ENCODE measurements around the gene CIDEC.

CIDEC gene

DNA sequence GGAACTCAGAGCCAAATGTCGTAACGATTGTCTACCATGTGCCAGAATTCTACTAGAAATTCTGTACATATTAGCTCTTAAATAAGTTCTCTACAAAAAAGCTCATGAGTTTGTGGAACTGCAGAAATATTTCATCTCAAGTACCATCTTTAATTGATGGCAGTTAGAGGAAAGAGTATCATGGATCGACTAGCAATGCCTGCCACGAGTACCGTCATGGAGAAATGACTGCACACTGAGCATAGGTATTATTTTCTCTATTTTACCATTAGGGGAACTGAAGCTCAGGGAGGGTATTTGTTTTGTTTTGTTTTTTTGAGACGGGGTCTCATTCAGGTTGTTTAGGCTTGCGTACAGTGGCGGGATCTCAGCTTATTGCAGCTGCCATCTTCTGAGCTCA lies 39.0 kb downstream of the CIDEC start:
- DNase-seq = no peak

DNA sequence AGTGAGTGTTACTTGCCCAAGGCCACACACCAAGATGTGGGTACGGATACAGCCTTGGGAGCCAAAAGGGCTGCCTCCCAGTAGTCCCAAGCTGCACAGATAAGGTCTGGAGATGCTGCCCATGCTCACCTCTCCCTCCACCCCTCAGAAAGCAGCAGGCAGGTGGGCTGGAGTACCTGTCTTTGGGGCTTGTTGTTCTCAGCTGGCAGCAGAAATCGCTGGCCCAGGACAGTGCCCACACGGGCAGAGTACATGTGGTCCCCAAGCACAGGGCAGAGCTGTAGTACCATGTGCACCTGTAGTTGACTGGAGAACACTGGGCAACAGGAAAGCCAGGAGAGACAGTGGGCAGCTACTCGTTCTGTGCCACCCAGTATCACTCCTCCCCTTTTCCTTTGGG lies 41.2 kb downstream of the CIDEC start:
- no peak for DNase-seq

DNA sequence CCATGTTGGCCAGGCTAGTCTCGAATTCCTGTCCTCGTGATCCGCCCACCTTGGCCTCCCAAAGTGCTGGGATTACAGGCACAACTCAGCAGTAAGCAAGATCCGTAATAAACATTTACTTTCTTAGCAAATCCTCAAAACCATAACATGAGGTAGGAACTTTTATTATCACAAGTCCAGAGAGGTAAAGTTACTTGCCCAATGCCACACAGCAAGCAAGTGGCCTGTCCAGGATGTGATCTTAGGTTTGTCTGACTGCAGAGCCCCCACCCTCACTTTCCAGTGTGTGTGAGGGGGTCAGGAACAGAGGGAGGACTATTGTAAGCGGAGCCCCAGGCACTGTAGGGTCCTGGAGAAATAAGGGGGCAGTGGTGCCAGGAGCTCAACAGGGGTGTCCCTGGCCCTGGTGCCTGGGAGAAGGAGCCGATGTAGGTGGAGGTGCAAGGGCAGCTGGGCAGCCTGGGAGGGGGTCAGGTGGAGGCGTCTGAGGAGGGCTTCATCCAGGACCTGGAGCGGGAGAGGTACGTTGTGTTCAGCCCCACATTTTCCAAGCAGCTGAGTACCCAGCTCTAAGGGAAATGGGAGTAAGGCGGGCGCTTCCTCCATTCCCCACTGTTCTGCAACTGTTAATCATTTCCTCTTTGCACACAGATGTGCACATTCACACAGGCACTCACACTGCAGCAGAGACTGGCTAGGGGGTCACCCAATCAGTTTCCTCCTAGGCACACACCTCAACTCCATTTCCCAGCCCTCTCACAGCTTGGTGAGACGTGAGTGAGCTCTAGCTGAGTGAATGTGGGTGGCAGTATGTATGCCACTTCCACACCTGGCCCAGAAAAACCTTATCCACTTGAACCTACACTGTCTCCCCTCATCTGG lies 42.1 kb downstream of the CIDEC start:
- DNase-seq = no peak

DNA sequence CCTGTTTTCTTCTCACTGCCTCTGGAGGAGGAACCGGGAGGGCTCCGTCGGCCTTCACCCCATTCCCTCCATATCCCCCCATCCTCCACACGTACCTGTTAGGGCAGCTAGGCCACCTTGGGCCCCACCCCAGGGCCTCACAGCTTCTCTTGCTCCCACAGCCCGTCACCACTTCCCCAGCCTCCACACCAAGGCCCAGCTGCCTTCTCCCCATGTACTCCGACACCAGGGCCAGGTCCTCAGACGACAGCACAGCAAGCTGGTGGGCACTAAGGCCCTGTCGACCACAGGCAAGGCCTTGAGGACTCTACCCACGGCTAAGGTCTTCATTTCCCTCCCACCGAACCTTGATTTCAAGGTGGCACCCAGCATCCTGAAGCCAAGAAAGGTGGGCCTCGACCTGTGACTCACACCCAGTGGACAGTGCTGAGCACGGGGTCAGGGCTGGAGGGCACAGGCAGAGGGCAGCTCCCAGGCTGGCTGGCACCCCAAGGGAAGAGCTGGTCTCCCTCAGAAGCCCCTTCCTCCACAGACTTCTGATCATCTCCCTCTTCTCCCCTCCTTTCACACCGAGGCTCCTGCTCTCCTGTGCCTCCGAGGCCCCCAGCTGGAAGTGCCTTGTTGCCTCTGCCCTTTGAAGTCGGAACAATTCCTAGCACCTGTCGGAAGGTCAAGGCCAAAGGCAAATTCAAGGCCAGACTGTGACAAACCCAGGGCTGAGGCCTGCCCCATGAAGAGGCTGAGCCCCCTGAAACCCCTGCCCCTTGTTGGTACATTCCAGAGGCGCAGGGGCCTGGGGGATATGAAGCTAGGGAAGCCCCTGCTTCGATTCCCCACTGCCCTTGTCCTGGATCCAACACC lies 45.3 kb downstream of the CIDEC start:
- no peak for DNase-seq

DNA sequence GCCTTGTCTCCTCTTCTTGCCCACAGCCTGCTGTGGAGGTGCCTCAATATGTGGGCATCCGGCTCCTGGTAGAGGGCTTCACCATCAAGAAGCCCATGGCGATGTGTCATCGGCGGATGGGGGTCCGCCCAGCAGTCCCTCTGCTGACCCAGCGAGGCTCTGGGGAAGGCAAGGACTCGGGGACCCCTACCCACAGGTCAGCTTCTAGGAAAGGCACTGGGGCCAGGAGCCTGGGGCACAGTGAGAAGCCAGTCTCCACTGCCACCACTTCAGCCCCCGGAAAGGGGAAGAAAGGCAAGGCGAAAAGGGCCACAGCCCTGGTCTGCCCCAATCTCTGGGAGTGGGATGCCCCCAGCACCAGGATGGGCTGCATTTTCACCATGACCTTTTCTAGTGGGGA lies 47.0 kb downstream of the CIDEC start:
- DNase-seq = no peak

DNA sequence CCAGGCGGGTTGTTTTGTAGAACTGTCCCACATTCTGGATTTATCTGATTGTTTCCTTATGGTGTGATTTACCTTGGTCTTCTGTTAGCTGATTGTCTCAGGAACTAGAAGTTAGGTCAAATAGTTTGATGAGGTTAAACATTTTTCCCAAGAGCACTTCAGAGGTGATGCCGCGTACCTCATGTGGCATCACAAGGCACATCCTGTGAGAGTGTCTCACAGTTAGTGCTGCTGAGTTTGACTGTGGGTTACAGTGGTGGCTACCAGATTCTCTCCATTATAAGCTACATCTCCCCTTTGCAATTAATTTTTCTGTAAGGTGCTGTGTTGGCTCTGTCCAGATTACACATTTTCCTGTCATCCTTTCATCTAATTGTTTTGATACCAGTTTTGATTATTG lies 48.8 kb downstream of the CIDEC start:
- DNase-seq = no peak

DNA sequence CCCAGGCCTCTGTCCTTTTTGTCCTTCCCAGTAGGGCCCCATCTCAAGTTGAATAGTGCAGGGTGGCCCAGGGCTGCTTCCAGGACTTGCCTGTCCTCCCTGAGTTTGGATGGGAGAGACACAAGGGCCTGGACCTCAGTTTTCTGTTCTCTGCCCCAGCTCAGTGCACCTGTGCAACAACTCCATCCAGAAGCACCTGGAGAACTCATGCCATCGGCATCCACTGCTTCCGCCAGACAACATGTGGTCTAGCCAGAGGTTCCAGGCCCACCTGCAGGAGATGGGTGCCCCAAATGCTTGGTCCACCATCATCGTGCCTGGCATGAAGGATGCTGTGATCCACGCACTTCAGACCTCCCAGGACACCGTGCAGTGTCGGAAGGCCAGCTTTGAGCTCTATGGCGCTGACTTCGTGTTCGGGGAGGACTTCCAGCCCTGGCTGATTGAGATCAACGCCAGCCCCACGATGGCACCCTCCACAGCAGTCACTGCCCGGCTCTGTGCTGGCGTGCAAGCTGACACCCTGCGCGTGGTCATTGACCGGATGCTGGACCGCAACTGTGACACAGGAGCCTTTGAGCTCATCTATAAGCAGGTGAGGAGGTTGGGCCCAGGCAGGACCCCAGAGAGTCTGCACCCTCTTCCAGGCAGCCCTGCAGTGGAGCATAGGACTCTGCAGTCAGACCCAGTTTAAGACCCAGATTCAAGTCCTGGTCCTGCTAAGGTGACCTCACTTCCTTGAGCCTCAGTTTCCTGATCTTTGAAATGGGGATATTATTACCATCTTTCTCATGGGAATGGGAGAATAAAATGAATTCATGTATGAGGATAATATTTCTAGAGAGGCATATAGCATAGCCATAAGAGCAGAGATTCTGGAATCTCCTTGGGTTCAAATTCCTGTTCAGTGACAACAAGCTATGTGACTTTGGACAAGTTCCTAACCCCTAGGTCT lies 51.0 kb downstream of the CIDEC start:
- DNase-seq = no peak

DNA sequence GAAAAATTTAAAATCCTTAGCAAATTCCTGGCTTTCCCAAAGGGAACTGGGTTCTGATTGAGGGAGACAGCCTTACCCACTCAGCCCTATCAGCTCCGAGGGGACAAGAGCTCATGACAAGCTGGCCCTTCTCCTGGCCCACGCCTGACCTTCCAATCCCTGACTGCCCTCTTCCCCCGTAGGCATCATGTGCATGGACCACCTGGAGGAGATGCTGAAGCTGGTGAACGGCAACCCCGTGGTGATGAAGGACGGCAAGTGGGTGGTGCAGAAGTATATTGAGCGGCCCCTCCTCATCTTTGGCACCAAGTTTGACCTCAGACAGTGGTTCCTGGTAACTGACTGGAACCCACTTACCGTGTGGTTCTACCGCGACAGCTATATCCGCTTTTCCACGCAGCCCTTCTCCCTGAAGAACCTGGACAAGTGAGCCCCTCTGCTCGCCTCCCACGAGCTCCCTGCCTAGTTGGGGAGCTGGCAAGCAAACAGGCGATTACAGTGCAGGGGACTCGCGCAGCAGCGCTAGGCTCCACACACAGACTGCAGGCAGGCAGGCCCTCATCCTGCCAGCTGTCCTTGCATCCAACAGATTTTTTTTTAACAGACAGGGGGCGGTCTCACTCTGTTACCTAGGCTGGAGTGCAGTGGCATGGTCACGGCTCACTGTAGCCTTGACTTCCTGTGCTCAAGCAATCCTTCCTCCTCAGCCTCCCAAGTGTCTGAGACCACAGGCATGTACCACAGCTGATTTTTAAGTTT lies 53.1 kb downstream of the CIDEC start:
- DNase-seq = no peak

DNA sequence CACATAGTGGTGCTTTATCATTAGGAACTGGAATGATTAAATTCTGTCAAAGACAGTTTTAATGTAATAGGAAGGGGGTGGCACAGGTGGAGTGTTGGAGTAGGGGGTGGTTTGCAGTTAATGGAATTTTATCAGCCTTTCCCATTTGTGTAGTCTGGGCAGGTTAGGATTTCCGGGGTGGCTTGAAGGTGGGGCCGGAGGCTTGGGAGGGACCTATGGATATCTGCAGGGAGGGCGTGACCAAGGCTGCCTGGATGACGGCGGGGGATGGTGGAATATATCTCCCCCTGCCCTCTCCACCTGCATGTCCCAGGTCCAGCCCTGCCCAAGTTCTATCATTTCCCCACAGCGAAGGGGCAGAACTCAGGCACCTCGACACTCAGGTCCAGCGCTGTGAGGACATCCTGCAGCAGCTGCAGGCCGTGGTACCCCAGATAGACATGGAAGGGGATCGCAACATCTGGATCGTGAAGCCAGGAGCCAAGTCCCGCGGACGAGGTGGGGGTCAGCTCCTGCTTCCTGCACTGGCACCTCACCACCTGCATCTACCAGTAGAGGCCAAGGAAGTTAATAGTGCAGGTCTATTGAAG lies 54.5 kb downstream of the CIDEC start:
- no peak for DNase-seq

DNA sequence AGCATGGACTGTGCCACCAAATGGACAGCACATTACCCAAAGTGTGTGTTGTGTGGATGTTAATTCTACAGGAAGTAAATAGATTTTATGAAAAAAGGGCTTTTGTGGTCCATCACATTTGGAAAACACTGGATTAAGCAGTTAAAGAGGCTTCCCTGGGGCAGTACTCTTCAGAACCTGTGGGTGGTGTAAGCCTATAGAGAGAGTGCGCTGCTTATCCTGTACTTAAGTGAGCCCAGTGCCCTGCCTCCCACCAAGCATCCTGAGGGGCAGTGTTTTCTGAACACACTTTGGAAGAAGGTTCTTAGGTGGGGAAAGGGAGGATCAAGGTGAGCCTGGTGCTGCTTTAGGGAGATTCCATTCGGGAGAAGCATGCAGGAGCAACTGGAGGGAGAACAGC lies 59.1 kb downstream of the CIDEC start:
- DNase-seq = no peak

DNA sequence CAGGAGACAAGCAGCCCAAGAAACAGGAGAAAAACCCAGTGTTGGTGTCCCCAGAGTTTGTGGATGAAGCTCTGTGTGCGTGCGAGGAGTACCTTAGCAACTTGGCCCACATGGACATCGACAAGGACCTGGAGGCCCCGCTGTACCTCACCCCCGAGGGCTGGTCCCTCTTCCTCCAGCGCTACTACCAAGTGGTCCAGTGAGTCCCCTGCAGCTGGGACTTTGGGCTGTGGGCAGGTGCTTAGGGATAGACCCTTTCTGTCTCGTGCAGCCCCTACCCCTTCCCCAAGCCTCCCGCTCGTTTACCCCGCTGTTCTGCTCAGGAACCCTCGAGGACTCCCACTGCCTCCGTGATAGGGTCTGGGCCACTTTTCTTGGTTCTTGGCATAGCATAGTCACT lies 59.5 kb downstream of the CIDEC start:
- DNase-seq = no peak

DNA sequence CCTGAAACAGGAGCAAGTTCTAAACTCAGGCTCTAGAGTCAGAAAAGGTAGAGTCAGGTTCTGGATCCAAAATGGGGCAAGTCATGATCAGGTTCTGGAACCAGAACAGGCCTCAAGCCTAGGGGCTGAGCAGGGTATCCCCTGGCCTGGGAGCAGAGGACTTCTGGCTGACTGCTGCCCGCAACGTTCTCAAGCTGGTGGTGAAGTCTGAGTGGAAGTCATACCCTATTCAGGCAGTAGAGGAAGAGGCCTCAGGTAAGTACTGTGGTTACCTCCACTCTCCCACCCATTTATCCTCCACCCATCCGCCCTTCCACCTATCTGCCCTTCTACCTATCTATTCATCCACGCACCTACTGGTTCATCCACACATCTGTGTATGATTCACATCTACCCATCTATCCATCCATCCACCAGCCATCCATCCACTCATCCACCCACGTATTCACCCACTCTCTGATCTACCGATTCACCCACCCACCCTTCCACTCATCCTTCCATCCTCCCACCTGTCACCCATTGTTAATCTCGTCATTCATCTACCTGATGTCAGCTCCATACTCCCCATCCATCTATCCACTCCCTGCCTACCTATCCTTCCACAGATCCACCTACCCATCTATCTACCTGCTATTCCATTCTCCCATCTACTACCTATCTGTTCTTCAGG lies 61.3 kb downstream of the CIDEC start:
- no peak for DNase-seq

DNA sequence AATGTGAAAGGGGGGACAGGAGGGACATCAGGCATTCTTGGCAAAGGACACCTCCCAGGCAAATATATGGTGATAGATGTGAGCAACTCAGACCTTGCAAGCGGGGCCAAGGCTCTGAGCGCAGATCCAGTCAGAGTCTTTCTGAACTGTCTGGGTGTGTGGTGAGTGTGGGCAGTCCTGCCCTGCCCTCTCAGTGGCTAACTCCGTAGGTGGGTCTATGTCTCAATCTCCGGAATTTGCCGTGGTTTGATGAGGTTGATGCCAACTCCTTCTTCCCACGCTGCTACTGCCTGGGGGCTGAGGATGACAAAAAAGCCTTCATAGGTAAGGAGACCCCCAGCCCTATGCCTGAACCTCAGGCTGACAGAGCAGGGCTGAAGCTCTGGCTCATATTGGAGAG lies 62.6 kb downstream of the CIDEC start:
- DNase-seq = no peak
